Peyer's patch (tissue), 4 donors: ENCODE results near the gene FGGY. TPM values are rescaled to one million over a fixed set of nuclear protein-coding genes. Genes with fewer than 3 reads are reported as not detected.

Experiments used
- DNase-seq, 3 donors: peaks; one replicate each; pipeline ENCODE4 v3.0.0-alpha.2; 2017 to 2019
- H3K27ac ChIP-seq, 4 donors: fragments of 200-600 bp; sonication (generic); one replicate each; pipeline ENCODE4 v1.5.1; 2016 to 2019
- H3K27me3 ChIP-seq, 2 donors: fragments of 200-600 bp; sonication (generic); one replicate each; pipeline ENCODE4 v1.5.1; 2019
- H3K36me3 ChIP-seq, 3 donors: fragments of 200-600 bp; sonication (generic); one replicate each; pipeline ENCODE4 v1.5.1; 2016 to 2019
- H3K4me1 ChIP-seq, 4 donors: fragments of 200-600 bp; sonication (generic); one replicate each; pipeline ENCODE4 v1.5.1; 2016 to 2019
- H3K4me3 ChIP-seq, 4 donors: fragments of 200-600 bp; sonication (generic); 1 replicate in 3 of 4; 2 replicates in 1 of 4; pipeline ENCODE4 v1.5.1; 2016 to 2019; ENCODE audit warnings: mild to moderate bottlenecking in 1 of 4
- H3K9me3 ChIP-seq, 4 donors: fragments of 200-600 bp; sonication (generic); one replicate each; pipeline ENCODE4 v1.5.1; 2016 to 2019; ENCODE audit warnings: mild to moderate bottlenecking in 1 of 4
- CTCF ChIP-seq, 6 experiments: fragments of 450-650 bp in 4 of 6; fragments of 200-600 bp in 2 of 6; sonication (generic) in 1 of 6; IDR thresholded peaks; one replicate each; pipeline ENCODE4 v1.5.1; 2017 to 2019; ENCODE audit warnings: antibody characterized with exemption in 6 of 6, mild to moderate bottlenecking in 3 of 6, moderate library complexity in 1 of 6
- POLR2A ChIP-seq, 2 donors: fragments of 450-650 bp; IDR thresholded peaks; one replicate each; pipeline ENCODE4 v1.5.1; 2017; ENCODE audit warnings: antibody characterized with exemption in 2 of 2, mild to moderate bottlenecking in 2 of 2, moderate library complexity in 2 of 2
- total RNA-seq, 4 donors: library from RNA; depleted of rRNA; stranded (reverse); fragments of >200 nt; gene quantifications; one replicate each; pipeline ENCODE4 v1.1.0, GENCODE V29; 2016

Gene FGGY
- total RNA-seq, 4 donors from 2014 or later = 18.9 to 102 (median 33.6) TPM

DNA sequence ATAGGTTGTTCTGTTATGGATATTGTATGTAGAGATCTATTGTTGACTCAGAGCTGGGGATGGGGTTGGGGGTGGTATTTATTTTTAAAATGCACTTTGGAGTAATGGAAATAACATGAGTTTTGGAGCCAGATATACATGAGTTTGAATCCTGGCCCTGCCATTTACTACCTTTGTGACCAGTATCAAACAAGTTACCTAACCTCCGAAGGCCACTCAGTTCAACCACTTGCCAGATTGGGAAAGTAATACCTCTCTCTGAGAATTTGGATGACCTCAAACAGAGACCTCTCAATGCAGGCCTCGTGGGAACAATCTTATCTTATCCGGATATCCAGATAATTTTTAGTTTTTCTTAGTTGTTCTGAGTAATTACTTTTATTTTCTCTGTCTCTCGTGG is 181.0 kb downstream of the FGGY start:
- Histone ChIP-seq H3K4me1 (no peaks in the 10 kb centered on the region), H3K36me3 (no peaks in the 10 kb centered on the region), H3K4me3 (no peak overlapping the region), H3K27ac (no peak overlapping the region), H3K27me3 (no peaks in the 10 kb centered on the region), H3K9me3 (no peaks in the 10 kb centered on the region)
- no peak for DNase-seq
- TF ChIP-seq POLR2A (IDR thresholded peaks at IDR 0.05) (no peak), CTCF (IDR thresholded peaks at IDR 0.05) (no peak)

DNA sequence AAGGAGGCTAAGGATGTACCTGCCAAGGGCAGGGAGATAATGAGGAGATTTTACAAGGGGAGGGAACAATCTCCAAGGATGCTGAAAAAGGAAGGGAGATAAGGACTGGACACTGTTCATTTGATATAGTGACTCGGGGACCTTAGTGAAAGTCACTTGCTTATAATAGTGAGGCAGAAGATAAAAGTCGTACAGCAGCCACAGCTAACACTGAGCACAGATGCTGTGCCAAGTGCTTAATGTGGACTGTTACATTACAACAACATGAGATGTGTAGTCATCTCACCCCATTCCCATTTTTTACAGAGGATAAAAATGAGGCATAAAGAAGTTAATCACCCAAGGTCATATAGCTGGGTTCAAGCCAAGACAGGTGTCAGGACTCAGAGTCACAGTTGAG is 181.9 kb downstream of the FGGY start:
- no peaks in the 10 kb centered on the region for H3K9me3 ChIP-seq
- H3K27me3 ChIP-seq = no peaks in the 10 kb centered on the region
- H3K36me3 ChIP-seq = no peaks in the 10 kb centered on the region
- DNase-seq = no peak
- no peak for TF ChIP-seq POLR2A (IDR thresholded peaks at IDR 0.05)
- TF ChIP-seq CTCF (IDR thresholded peaks at IDR 0.05) = no peak
- H3K4me1 ChIP-seq = no peaks in the 10 kb centered on the region
- no peak overlapping the region for H3K27ac ChIP-seq
- H3K4me3 ChIP-seq = no peak overlapping the region

DNA sequence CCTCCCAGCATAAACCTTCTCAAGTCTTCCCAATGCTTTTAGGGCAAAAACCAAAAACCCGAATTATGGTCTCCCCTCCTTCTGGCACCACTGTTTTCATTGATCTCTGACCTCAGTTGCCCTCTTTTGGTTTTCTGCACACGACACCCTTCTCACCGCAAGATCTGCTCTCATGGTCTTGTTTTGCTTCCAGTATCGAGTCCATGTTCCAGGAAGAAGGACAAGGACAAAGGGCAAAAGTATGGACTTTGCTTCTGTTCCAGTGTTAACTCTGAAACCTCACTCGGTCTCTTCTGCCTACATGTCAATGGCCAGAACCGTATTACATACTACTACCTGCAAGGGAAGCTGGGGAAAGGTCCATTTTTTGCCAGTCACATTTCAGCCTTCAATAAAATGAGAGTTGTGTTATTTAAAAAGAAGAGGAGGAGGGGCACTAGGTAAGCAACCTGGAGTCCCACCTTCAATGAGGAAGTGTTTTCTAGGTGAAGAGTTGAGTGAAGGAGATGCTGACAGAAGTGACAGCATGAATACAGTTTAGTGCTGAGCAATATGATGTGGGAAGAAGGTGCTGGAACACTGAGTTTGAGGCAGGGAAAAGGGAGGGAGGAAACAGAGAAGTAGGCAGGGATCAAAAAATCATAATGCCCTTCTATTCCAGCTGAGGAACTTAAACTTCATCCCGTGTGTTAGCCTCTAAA is 183.4 kb downstream of the FGGY start:
- no peak for DNase-seq

GRCh38 chr1:59481881-59482505 is 185.1 kb downstream of the FGGY start:
- no peak for DNase-seq
- no peak overlapping the region for H3K4me3 ChIP-seq
- H3K9me3 ChIP-seq = no peaks in the 10 kb centered on the region
- H3K36me3 ChIP-seq = no peaks in the 10 kb centered on the region
- H3K27me3 ChIP-seq = no peaks in the 10 kb centered on the region
- H3K4me1 ChIP-seq = no peaks in the 10 kb centered on the region
- H3K27ac ChIP-seq = no peak overlapping the region
- no peak for TF ChIP-seq POLR2A (IDR thresholded peaks at IDR 0.05)
- TF ChIP-seq CTCF (IDR thresholded peaks at IDR 0.05) = no peak

More for the DNA sequence above, 183.4 kb downstream of the FGGY start:
- Histone ChIP-seq H3K27ac (peak overlapping the region in 2 of 4 donors; percentile 37 to 54), H3K27me3 (no peaks in the 10 kb centered on the region), H3K4me3 (no peak overlapping the region), H3K36me3 (no peaks in the 10 kb centered on the region), H3K9me3 (no peaks in the 10 kb centered on the region), H3K4me1 (no peaks in the 10 kb centered on the region)
- TF ChIP-seq CTCF (IDR thresholded peaks at IDR 0.05) = no peak
- no peak for TF ChIP-seq POLR2A (IDR thresholded peaks at IDR 0.05)

- no peaks in the 10 kb centered on the region for H3K36me3 ChIP-seq
- H3K4me1 ChIP-seq = no peaks in the 10 kb centered on the region
- H3K4me3 ChIP-seq = no peak overlapping the region
- no peaks in the 10 kb centered on the region for H3K9me3 ChIP-seq
- no peaks in the 10 kb centered on the region for H3K27me3 ChIP-seq
- no peak overlapping the region for H3K27ac ChIP-seq
- TF ChIP-seq CTCF (IDR thresholded peaks at IDR 0.05) (no peak), POLR2A (IDR thresholded peaks at IDR 0.05) (no peak)
- no peak for DNase-seq
Measured at GRCh38 chr1:59482986-59483385, 186.1 kb downstream of the FGGY start.
